GM12874 (cell line): ENCODE data around the gene ATAD2B.

Source experiments
- CTCF ChIP-seq: IDR thresholded peaks from 2 replicates; pipeline ENCODE4 v1.5.1; 2011; ENCODE audit warnings: low read depth, mild to moderate bottlenecking, control low read depth, low read length, moderate library complexity; ENCODE audit not compliant: insufficient read depth

Gene ATAD2B

GRCh38 chr2:23823863-23824262 is 103.1 kb downstream of the ATAD2B start:
- no peak for TF ChIP-seq CTCF

- TF ChIP-seq CTCF: no peak
Observed at GRCh38 chr2:23814963-23815362, 112.0 kb downstream of the ATAD2B start.

- no peak for TF ChIP-seq CTCF
Observed at GRCh38 chr2:23813438-23813837, 113.5 kb downstream of the ATAD2B start.

- no peak for TF ChIP-seq CTCF
Observed at GRCh38 chr2:23809150-23809549, 117.8 kb downstream of the ATAD2B start.

GRCh38 chr2:23806665-23807249 is 120.2 kb downstream of the ATAD2B start:
- no peak for TF ChIP-seq CTCF

DNA sequence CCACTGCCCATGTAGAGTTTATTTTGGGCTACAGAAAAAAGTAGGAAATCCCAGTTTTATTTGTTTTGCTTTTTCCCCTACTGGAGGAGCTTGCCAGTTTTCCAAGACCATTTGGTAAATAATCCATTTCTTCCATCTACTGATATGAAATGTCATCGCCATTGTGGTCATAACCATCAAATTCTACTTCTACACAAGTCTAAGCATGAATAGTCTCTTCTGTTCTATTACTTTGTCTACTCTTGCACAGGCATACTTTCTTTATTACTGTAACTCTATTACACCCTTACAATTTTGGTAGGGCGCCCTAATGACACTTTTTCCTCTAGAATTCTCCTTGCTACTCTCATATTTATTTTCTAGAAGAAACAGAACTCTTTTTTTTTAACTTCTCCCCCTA is 120.7 kb downstream of the ATAD2B start:
- TF ChIP-seq CTCF: no peak

GRCh38 chr2:23803965-23804542 is 122.9 kb downstream of the ATAD2B start:
- TF ChIP-seq CTCF: 0 out of 2 replicates have a peak, but pooled peaks have one; percentile 29
